GM12892 (cell line): Measurements from ENCODE around the gene DTD1.
A peak's percentile ranks its signal among the peaks of the same experiment; 100 is the strongest.

Experiments
- DNase-seq: peaks from one replicate; pipeline ENCODE4 v3.0.0; 2011; ENCODE audit not compliant: insufficient read length
- FAIRE-seq: peaks from 2 replicates; lab custom pipeline; 2011; peaks lifted over from hg19 to GRCh38; lab: Jason Lieb, UNC
- POLR2A ChIP-seq: IDR thresholded peaks from 2 replicates; pipeline ENCODE4 v1.6.1; 2011; ENCODE audit warnings: low read depth, low read length, control low read depth
- POLR2AphosphoS5 ChIP-seq: IDR thresholded peaks from 2 replicates; pipeline ENCODE4 v1.6.1; 2011; ENCODE audit warnings: low read depth, low read length, control low read depth
- TAF1 ChIP-seq: IDR thresholded peaks from 2 replicates; pipeline ENCODE4 v1.6.1; 2011; ENCODE audit warnings: low read depth, mild to moderate bottlenecking, control low read depth, low read length, borderline replicate concordance

DTD1 gene

GRCh38 chr20:18793625-18794427 lies 206.0 kb downstream of the DTD1 start:
- DNase-seq = peak; percentile 54
- TF ChIP-seq TAF1 (no peak), POLR2A (peak; percentile 69; the same call in 1 of the 2 replicates), POLR2AphosphoS5 (peak; percentile 66; the same call in 1 of the 2 replicates)
- peak; percentile 100 for FAIRE-seq

GRCh38 chr20:18794428-18794787 lies 206.6 kb downstream of the DTD1 start:
- no peak for TF ChIP-seq POLR2A
- TF ChIP-seq POLR2AphosphoS5 = 0 out of 2 replicates have a peak, but pooled peaks have one; percentile 13
- no peak for TF ChIP-seq TAF1
- DNase-seq (no peak), FAIRE-seq (no peak)

GRCh38 chr20:18795366-18795765 lies 207.5 kb downstream of the DTD1 start:
- DNase-seq = no peak

GRCh38 chr20:18796282-18796833 lies 208.5 kb downstream of the DTD1 start:
- no peak for TF ChIP-seq POLR2A
- TF ChIP-seq TAF1 = no peak
- no peak for TF ChIP-seq POLR2AphosphoS5
- no peak for DNase-seq
- FAIRE-seq = no peak

More at GRCh38 chr20:18795366-18795765, 207.5 kb downstream of the DTD1 start:
- FAIRE-seq = no peak
- TF ChIP-seq POLR2AphosphoS5 = no peak
- TF ChIP-seq POLR2A = no peak
- no peak for TF ChIP-seq TAF1

- no peak for DNase-seq
- no peak for FAIRE-seq
- TF ChIP-seq POLR2AphosphoS5 (no peak), TAF1 (no peak), POLR2A (no peak)
Observed at GRCh38 chr20:18801516-18801915, 213.7 kb downstream of the DTD1 start.

GRCh38 chr20:18802012-18802634 lies 214.3 kb downstream of the DTD1 start:
- DNase-seq (peak; percentile 19), FAIRE-seq (peak; percentile 60)
- TF ChIP-seq POLR2A (no peak), TAF1 (no peak), POLR2AphosphoS5 (no peak)

GRCh38 chr20:18805881-18806280 lies 218.0 kb downstream of the DTD1 start:
- DNase-seq = no peak
- no peak for TF ChIP-seq POLR2AphosphoS5
- no peak for TF ChIP-seq TAF1

GRCh38 chr20:18808712-18809111 lies 220.9 kb downstream of the DTD1 start:
- TF ChIP-seq POLR2AphosphoS5 = no peak
- TF ChIP-seq TAF1 = no peak
- no peak for TF ChIP-seq POLR2A
- DNase-seq (no peak), FAIRE-seq (no peak)

More at GRCh38 chr20:18805881-18806280, 218.0 kb downstream of the DTD1 start:
- no peak for FAIRE-seq

- TF ChIP-seq POLR2A = no peak
- TF ChIP-seq POLR2AphosphoS5 = no peak
- no peak for TF ChIP-seq TAF1
- FAIRE-seq = no peak
- DNase-seq = no peak
Observed at GRCh38 chr20:18811186-18811585, 223.3 kb downstream of the DTD1 start.

GRCh38 chr20:18811904-18812303 lies 224.1 kb downstream of the DTD1 start:
- FAIRE-seq (no peak), DNase-seq (no peak)
- TF ChIP-seq POLR2A (no peak), TAF1 (no peak), POLR2AphosphoS5 (no peak)

- no peak for DNase-seq
- TF ChIP-seq POLR2A = no peak
- TF ChIP-seq TAF1 = no peak
- no peak for TF ChIP-seq POLR2AphosphoS5
- FAIRE-seq = no peak
Observed at GRCh38 chr20:18813483-18813882, 225.6 kb downstream of the DTD1 start, which contains the start of gene SCP2D1. SCP2D1 (plus strand) TSS chr20:18813783; CDS start chr20:18813816, 33 bp downstream.
